Body of pancreas (tissue), 4 donors: ENCODE data around the gene PPP4R2. TPM values are rescaled to one million over a fixed set of nuclear protein-coding genes. Genes with fewer than 3 reads are reported as not detected.

Experiments used
- ATAC-seq: fragments of 150-250 bp; one replicate; pipeline ENCODE4 v1.9.1; 2016
- DNase-seq, 4 donors: peaks; one replicate each; pipeline ENCODE4 v3.0.0-alpha.2; 2019
- H3K27ac ChIP-seq, 4 donors: fragments of 200-600 bp; sonication (generic); 1 replicate in 3 of 4; 2 replicates in 1 of 4; pipeline versions ENCODE4 v1.5.1 to v1.6.1; 2016 to 2019; ENCODE audit warnings: mild to moderate bottlenecking in 1 of 4, mixed read lengths in 1 of 4, moderate library complexity in 1 of 4
- H3K27me3 ChIP-seq, 2 donors: fragments of 200-600 bp; sonication (generic); one replicate each; pipeline ENCODE4 v1.6.0; 2016; ENCODE audit warnings: mild to moderate bottlenecking in 1 of 2
- H3K36me3 ChIP-seq, 2 donors: fragments of 200-600 bp; sonication (generic); replicated peaks in 1 of 2; 2 replicates each; pipeline ENCODE4 v1.5.1; 2016; ENCODE audit warnings: low read depth in 2 of 2; ENCODE audit not compliant: insufficient read depth in 1 of 2
- H3K4me1 ChIP-seq: fragments of 200-600 bp; sonication (generic); one replicate; pipeline ENCODE4 v1.6.0; 2016
- H3K4me3 ChIP-seq, 2 donors: fragments of 200-600 bp; sonication (generic); 1 replicate in 1 of 2; 2 replicates in 1 of 2; pipeline ENCODE4 v1.5.1; 2016 to 2019
- H3K9me3 ChIP-seq, 3 donors: fragments of 200-600 bp; sonication (generic); 1 replicate in 2 of 3; 2 replicates in 1 of 3; pipeline ENCODE4 v1.5.1; 2016
- POLR2A ChIP-seq, 3 donors: fragments of 450-650 bp; IDR thresholded peaks; one replicate each; pipeline ENCODE4 v1.6.1; 2016; ENCODE audit warnings: antibody characterized with exemption in 3 of 3, mild to moderate bottlenecking in 2 of 3
- WGBS, 2 donors: methylation state at CpG; one replicate each; pipeline ENCODE4 v1.1.5; 2017; 5-methylcytosine and 5-hydroxymethylcytosine counted together
- intact Hi-C: fragments of 100-400 bp; cut with DNase I; formaldehyde crosslinking; loops from one replicate; pipeline ENCODE4 v1.15.1; 2023
- total RNA-seq, 2 donors: library from RNA; depleted of rRNA; stranded (reverse); fragments of >200 nt; gene quantifications; one replicate each; pipeline ENCODE4 v1.1.0, GENCODE V29; 2016
- TF ChIP-seq, protein P1 (sequence below), 7 experiments: fragments of 450-650 bp in 4 of 7; fragments of 200-600 bp in 3 of 7; sonication (generic) in 3 of 7; IDR thresholded peaks; one replicate each; pipeline ENCODE4 v1.5.1; 2016 to 2019; ENCODE audit warnings: antibody characterized with exemption in 7 of 7

PPP4R2 gene
- total RNA-seq, 2 donors from 2014 or later = 21.5 to 28.0 TPM

DNA sequence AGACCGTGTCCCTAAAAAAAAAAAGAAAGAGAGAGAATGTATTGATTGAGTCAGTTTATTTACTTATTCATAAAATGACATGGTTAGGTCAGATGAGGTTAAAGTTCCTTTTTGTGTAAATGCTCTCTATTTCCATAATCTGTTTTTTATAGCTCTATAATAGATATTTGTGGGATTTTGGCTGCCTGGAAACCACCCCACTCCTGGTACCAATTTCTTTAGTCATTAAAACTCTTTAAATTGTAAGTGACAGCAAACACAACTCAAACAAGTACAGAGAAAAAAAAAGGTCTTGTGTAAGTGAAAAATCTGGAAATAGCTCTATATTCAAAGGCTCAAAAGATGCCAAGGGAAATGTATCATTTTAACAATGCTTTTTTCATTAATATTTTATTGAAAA, 11.0 kb upstream of the PPP4R2 start:
- TF ChIP-seq, protein P1, sequence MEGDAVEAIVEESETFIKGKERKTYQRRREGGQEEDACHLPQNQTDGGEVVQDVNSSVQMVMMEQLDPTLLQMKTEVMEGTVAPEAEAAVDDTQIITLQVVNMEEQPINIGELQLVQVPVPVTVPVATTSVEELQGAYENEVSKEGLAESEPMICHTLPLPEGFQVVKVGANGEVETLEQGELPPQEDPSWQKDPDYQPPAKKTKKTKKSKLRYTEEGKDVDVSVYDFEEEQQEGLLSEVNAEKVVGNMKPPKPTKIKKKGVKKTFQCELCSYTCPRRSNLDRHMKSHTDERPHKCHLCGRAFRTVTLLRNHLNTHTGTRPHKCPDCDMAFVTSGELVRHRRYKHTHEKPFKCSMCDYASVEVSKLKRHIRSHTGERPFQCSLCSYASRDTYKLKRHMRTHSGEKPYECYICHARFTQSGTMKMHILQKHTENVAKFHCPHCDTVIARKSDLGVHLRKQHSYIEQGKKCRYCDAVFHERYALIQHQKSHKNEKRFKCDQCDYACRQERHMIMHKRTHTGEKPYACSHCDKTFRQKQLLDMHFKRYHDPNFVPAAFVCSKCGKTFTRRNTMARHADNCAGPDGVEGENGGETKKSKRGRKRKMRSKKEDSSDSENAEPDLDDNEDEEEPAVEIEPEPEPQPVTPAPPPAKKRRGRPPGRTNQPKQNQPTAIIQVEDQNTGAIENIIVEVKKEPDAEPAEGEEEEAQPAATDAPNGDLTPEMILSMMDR (IDR thresholded peaks at IDR 0.05) = no peak
- no peak for TF ChIP-seq POLR2A (IDR thresholded peaks at IDR 0.05)
- H3K9me3 ChIP-seq = no peaks in the 10 kb centered on the region
- H3K27ac ChIP-seq = no peak overlapping the region
- no peaks in the 10 kb centered on the region for H3K36me3 ChIP-seq
- H3K4me1 ChIP-seq = no peaks in the 10 kb centered on the region
- intact Hi-C loops = no loop called here
- WGBS, 2 donors = 36 to 64% methylated on average over 1 of the region's 1 CpG
- DNase-seq = no peak
- H3K27me3 ChIP-seq = no peaks in the 10 kb centered on the region
- no peak for ATAC-seq
- H3K4me3 ChIP-seq = no peak overlapping the region

DNA sequence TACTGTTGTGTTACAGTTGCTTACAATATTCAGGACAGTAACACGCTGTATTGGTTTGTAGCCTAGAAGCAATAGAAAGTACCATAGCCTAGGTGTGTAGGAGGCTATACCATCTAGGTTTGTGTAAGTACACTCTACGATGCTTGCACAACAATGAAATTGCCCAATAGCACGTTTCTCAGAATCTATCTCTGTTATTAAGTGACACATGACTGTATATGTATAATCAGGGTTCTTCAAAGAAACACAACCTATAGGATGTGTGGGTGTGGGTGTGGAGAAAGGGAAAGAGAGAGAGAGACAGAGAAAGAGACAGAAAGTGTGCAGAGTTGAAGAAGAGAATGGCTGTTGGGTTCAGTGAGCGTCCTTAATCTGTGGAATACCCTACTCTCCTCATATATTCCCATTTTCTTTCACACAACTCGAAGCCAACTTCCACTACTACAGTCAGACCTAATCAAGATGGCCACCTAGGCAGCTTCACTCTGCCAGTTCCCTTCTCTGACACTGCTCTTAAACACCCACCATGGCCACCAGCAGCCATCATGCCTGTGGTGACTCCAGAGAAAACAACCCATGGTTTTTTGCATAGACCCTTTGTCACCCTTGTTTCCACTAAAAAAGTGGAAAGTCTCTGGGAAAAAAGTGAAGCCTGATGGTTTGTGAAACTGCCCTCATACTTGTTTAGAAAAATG, 5.8 kb upstream of the PPP4R2 start:
- ATAC-seq = no peak
- intact Hi-C loops = no loop called here

DNA sequence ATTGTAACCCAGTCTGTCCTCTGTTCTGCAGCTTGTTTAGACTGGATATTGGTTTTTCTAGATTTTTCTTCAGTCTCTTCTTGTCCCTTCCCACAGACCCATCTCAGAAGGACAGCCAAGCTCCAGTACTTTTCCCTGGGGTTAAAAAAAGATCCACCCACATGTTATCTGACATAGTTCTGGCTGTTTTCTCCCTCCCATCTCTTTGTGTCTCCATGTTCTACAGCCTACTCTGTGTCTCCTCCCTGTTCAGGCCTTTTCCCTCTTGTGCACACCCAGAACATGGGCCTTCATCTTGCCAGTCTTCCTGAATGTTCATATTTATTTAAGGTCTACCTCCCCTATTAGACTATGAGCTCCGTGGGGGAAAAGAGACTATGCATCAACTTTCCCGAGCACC, 5.1 kb upstream of the PPP4R2 start:
- 41 to 53% methylated on average over 2 of the region's 2 CpGs for WGBS, 2 donors
- no peak overlapping the region for H3K4me3 ChIP-seq
- H3K27me3 ChIP-seq = no peaks in the 10 kb centered on the region
- intact Hi-C loops = no loop called here
- no peak overlapping the region for H3K27ac ChIP-seq
- TF ChIP-seq, protein P1 (IDR thresholded peaks at IDR 0.05) = no peak
- no peak for TF ChIP-seq POLR2A (IDR thresholded peaks at IDR 0.05)
- no peaks in the 10 kb centered on the region for H3K36me3 ChIP-seq
- no peaks in the 10 kb centered on the region for H3K9me3 ChIP-seq
- peaks cover 5% of the 10 kb centered on the region for H3K4me1 ChIP-seq
- DNase-seq = no peak
- ATAC-seq = no peak

More for the DNA sequence above, 5.8 kb upstream of the PPP4R2 start:
- Histone ChIP-seq H3K9me3 (no peaks in the 10 kb centered on the region), H3K4me1 (no peaks in the 10 kb centered on the region), H3K27ac (no peak overlapping the region), H3K4me3 (no peak overlapping the region), H3K27me3 (no peaks in the 10 kb centered on the region), H3K36me3 (no peaks in the 10 kb centered on the region)
- no peak for DNase-seq
- WGBS, 2 donors = 74 to 81% methylated on average over 5 of the region's 5 CpGs
- no peak for TF ChIP-seq POLR2A (IDR thresholded peaks at IDR 0.05)

DNA sequence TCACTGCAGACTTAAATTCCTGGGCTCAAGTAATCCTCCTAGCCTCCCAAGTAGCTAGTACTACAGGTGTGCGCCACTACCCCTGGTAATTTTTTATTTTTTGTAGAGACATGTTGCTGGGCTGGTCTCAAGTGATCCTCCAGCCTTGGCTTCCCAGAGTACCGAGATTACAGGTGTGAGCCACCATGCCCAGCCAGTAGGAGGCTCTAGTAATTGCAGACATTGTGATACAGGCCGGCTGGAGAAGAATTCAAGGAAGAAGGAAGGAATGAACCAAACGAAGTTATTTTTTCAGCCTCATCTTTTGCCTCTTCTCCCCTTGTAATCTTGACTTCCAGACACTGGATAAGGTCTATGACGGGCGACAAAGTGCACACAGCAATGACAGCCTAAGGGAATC, 3.2 kb upstream of the PPP4R2 start:
- H3K9me3 ChIP-seq = no peaks in the 10 kb centered on the region
- H3K36me3 ChIP-seq = no peaks in the 10 kb centered on the region
- peaks cover 9% of the 10 kb centered on the region for H3K4me1 ChIP-seq
- H3K27me3 ChIP-seq = no peaks in the 10 kb centered on the region
- no peak for ATAC-seq
- intact Hi-C loops = no loop called here
- H3K4me3 ChIP-seq = no peak overlapping the region
- no peak overlapping the region for H3K27ac ChIP-seq
- TF ChIP-seq, protein P1 (IDR thresholded peaks at IDR 0.05) = no peak
- TF ChIP-seq POLR2A (IDR thresholded peaks at IDR 0.05) = no peak
- 71 to 85% methylated on average over 6 of the region's 6 CpGs for WGBS, 2 donors
- DNase-seq = no peak

DNA sequence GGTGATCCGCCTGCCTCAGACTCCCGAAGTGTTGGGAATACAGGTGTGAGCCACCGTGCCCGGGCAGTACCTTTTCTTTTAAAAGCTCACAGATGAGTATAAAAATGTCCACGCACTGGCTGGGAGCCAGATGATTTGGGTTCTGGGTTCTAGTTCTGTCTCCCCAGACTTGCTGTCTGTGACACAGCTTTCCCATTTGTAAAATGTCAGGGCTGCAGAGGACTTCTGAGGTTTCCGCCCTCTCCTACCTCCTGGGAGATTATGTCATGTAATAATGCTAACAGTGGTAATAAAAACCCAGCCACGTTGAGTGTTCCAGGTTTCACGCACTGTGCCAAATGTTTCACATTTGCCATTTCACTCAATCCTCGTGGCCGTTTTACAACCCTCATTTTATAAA, 1.3 kb upstream of the PPP4R2 start:
- intact Hi-C loops = no loop called here
- H3K4me1 ChIP-seq = peaks cover 29% of the 10 kb centered on the region
- DNase-seq (peak in 1 of 4 donors; percentile 16), ATAC-seq (no peak)
- whole genome bisulfite sequencing, 2 donors = 83 to 87% methylated on average over 10 of the region's 10 CpGs
- no peak overlapping the region for H3K27ac ChIP-seq
- no peak overlapping the region for H3K4me3 ChIP-seq
- TF ChIP-seq, protein P1 (IDR thresholded peaks at IDR 0.05) = no peak
- no peak for TF ChIP-seq POLR2A (IDR thresholded peaks at IDR 0.05)
- no peaks in the 10 kb centered on the region for H3K9me3 ChIP-seq
- H3K27me3 ChIP-seq = no peaks in the 10 kb centered on the region
- H3K36me3 ChIP-seq = no peaks in the 10 kb centered on the region
